ENCODE results near the gene LNX2. TPM values are rescaled to one million over a fixed set of nuclear protein-coding genes. Genes with fewer than 3 reads are reported as not detected.

The LNX2 gene
- total RNA-seq, 1 donor from 2014 or later = 3.7 TPM

DNA sequence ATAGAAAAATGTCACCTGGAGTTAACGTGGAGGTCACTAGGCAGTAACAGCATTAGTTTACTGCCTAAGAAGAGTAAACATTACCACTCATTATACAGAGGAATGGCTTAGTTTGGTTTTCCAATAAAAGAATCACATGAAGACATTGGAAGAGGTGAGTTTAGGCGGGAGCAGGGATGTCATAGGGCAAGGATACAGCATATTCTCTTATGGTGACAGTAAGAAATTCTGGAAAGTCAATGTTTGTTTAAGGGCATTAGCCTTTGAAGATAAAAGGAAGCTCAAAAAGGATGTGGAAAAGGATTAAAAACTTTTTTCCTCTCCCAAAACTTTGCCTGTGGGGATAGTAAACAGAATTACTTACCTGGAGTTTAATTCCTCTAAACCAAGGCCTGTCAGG is 5.5 kb upstream of the LNX2 start:
- H3K27ac ChIP-seq = no peak overlapping the region
- H3K4me1 ChIP-seq = peaks cover 0 to 5% of the 10 kb centered on the region in 2 donors
- H3K9me3 ChIP-seq = no peaks in the 10 kb centered on the region
- H3K4me3 ChIP-seq = no peak overlapping the region
- intact Hi-C loops (cut with DNase I) = loop anchor here (10.0 kb wide), 3 partner anchors 251 to 1969 kb away; partner anchors contain the start of genes SLC7A1 and USP12
- TF ChIP-seq, protein P1, sequence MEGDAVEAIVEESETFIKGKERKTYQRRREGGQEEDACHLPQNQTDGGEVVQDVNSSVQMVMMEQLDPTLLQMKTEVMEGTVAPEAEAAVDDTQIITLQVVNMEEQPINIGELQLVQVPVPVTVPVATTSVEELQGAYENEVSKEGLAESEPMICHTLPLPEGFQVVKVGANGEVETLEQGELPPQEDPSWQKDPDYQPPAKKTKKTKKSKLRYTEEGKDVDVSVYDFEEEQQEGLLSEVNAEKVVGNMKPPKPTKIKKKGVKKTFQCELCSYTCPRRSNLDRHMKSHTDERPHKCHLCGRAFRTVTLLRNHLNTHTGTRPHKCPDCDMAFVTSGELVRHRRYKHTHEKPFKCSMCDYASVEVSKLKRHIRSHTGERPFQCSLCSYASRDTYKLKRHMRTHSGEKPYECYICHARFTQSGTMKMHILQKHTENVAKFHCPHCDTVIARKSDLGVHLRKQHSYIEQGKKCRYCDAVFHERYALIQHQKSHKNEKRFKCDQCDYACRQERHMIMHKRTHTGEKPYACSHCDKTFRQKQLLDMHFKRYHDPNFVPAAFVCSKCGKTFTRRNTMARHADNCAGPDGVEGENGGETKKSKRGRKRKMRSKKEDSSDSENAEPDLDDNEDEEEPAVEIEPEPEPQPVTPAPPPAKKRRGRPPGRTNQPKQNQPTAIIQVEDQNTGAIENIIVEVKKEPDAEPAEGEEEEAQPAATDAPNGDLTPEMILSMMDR (IDR thresholded peaks at IDR 0.05) = no peak
- no peak for DNase-seq (ENCODE audit: low spot score in 2 of 2)
- peaks cover 0 to 6% of the 10 kb centered on the region in 2 donors for H3K36me3 ChIP-seq
- H3K27me3 ChIP-seq = no peaks in the 10 kb centered on the region

DNA sequence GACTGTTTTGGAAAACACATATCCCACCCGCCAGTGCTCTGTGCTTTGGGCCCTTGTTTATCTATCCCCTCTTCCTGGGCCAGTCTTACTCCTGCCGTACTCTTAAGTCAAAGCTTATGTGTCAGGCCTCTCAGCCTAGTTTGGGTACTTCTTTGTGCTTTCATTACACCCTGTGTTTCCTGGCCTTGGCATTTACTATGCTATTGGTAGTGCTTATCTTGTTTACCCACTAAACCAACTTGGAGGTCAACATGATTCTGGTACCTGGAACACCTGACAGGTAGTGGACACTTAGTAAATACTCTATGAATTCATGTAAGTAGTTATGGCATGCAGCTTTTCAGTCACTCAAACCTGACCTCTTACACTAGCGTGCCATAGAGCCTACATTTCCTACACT is 3.7 kb upstream of the LNX2 start:
- Histone ChIP-seq H3K9me3 (no peaks in the 10 kb centered on the region), H3K27ac (no peak overlapping the region), H3K36me3 (peaks cover 0 to 6% of the 10 kb centered on the region in 2 donors), H3K27me3 (no peaks in the 10 kb centered on the region), H3K4me1 (peaks cover 0 to 5% of the 10 kb centered on the region in 2 donors), H3K4me3 (no peak overlapping the region)
- intact Hi-C loops (cut with DNase I) = loop anchor here (5.0 to 10.0 kb wide), 6 partner anchors 249 to 1971 kb away; partner anchors contain the start of genes PAN3, RASL11A, RPL21 and SLC7A1
- TF ChIP-seq, protein P1 (IDR thresholded peaks at IDR 0.05) = no peak
- DNase-seq (ENCODE audit: low spot score in 2 of 2) = no peak

DNA sequence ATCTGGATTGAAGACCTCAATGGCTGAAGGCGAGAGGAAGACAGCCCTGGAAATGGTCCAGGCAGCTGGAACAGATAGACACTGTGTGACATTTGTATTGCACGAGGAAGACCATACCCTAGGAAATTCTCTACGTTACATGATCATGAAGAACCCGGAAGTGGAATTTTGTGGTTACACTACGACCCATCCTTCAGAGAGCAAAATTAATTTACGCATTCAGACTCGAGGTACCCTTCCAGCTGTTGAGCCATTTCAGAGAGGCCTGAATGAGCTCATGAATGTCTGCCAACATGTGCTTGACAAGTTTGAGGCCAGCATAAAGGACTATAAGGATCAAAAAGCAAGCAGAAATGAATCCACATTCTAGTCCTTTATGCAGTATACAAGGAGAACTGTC is 2.6 kb upstream of the LNX2 start:
- H3K4me3 ChIP-seq = peak overlapping the region in 1 of 2 donors; percentile 95

DNA sequence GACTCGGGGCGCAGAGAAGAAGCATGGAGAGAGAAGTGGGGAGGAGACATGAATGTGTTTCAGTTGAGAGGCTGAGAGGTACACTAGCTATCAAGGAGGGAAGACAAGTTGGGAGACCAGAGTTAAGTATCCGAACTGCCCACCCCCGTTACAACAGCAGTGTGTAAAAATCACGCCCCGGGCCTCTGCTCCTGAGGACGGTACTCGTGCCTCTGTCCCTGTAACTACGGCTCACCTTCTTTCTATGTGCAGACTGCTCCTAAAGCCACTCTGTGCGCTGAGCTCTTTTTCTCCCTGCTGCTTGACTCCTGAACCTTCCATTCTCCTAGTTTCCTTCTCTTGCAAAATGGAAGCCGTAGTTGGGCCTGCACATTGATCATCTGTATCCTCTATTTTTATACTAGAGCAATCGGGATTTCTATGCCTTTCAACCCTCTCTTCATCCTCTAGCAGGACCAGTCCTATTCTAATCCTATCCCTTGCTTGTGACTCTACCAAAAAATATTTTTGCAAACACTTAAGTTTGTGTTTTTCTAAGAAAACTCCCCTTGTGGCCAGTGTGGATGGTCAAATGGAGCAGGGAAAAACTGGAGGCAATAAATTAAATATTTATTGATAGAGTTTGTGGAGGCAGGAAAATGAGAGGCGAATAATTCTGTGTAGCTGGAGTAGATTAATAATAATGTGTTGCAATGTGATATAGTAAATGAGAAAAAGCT is 1.9 kb upstream of the LNX2 start:
- Histone ChIP-seq H3K27me3 (no peaks in the 10 kb centered on the region), H3K9me3 (no peaks in the 10 kb centered on the region), H3K27ac (peak overlapping the region; percentile 95 to 97), H3K4me3 (peak overlapping the region; percentile 72 to 95), H3K4me1 (peaks cover 0 to 14% of the 10 kb centered on the region in 2 donors), H3K36me3 (peaks cover 0 to 6% of the 10 kb centered on the region in 2 donors)
- TF ChIP-seq, protein P1 (IDR thresholded peaks at IDR 0.05) = peak in 2 of 3 experiments; percentile 16 to 27
- no peak for DNase-seq (ENCODE audit: low spot score in 2 of 2)
- intact Hi-C loops (cut with DNase I) = loop anchor here (5.0 to 10.0 kb wide), 6 partner anchors 247 to 1973 kb away; partner anchors contain the start of genes PAN3, RASL11A, RPL21 and SLC7A1

More for the DNA sequence above, 2.6 kb upstream of the LNX2 start:
- intact Hi-C loops (cut with DNase I) = loop anchor here (5.0 to 10.0 kb wide), 6 partner anchors 248 to 1972 kb away; partner anchors contain the start of genes PAN3, RASL11A, RPL21 and SLC7A1
- H3K4me1 ChIP-seq = peaks cover 0 to 14% of the 10 kb centered on the region in 2 donors
- no peak overlapping the region for H3K27ac ChIP-seq
- peaks cover 0 to 6% of the 10 kb centered on the region in 2 donors for H3K36me3 ChIP-seq
- TF ChIP-seq, protein P1 (IDR thresholded peaks at IDR 0.05) = no peak
- no peaks in the 10 kb centered on the region for H3K27me3 ChIP-seq
- no peak for DNase-seq (ENCODE audit: low spot score in 2 of 2)
- H3K9me3 ChIP-seq = no peaks in the 10 kb centered on the region

DNA sequence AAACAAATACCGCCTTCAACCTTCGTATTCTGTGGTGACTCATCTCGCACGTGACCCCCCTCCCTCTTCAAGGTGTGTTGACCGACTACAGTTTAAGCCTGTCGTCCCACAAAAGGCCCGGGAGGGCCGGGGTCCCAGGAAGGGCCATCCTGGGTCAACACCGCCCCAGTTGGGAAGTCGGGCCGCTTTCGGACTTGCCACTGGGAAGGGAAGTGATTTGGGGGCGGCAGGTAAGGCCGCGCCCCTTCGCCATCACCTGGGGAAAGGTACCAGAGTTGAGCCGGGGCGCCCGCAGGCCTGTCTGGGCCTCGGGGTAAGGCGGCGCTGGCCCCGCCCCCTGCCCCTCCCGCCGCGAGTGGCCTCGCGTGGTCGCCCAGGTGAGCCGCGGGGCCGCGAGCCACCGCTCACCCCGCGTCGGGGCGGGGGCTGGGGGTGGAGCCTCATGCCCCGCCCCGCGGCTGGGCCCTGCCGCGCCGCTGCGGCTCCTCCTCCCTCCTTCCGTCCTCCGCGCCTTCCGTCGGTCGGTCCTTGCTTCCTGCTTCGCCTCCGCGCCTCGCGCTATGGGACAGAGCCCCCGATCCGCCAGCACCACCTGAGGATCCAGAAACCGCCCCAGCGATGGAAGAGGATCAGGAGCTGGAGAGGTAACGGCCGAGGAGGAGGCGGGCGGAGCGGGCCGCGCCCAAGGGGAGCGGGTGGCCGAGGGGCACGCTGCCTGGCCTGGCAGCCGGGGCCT is 1.2 kb upstream of the LNX2 start, which contains the start of gene POLR1D:
TSS of gene POLR1D (plus strand) at position 527 of the 736 bp plus-strand sequence. CDS start at position 619, 92 bp downstream.
- intact Hi-C loops (cut with DNase I) = loop anchor here (2.0 to 10.0 kb wide), 8 partner anchors 15 to 1973 kb away; partner anchors contain the start of genes PAN3, RASL11A, RPL21 and SLC7A1
- Histone ChIP-seq H3K27me3 (no peaks in the 10 kb centered on the region), H3K4me1 (peaks cover 0 to 14% of the 10 kb centered on the region in 2 donors), H3K27ac (peak within 1 kb of the TSS; percentile 95 to 97), H3K36me3 (peaks cover 0 to 6% of the 10 kb centered on the region in 2 donors), H3K4me3 (peak within 1 kb of the TSS; percentile 72 to 95), H3K9me3 (no peaks in the 10 kb centered on the region)
- TF ChIP-seq, protein P1 (IDR thresholded peaks at IDR 0.05) = no peak
- peak; percentile 37 to 85 for DNase-seq (ENCODE audit: low spot score in 2 of 2)
